Coronary artery (tissue), 2 donors: ENCODE results near the gene FUT9.

Experiments used
- DNase-seq: peaks from one replicate; pipeline ENCODE4 v3.0.0-alpha.2; 2017; ENCODE audit warnings: low spot score
- H3K27ac ChIP-seq, 2 donors: fragments of 200-600 bp; sonication (generic); one replicate each; pipeline ENCODE4 v1.5.1; 2016 to 2019
- H3K4me3 ChIP-seq: fragments of 200-600 bp; sonication (generic); 2 replicates; pipeline ENCODE4 v1.5.1; 2016; ENCODE audit warnings: mild to moderate bottlenecking, moderate library complexity
- CTCF ChIP-seq: fragments of 200-600 bp; sonication (generic); IDR thresholded peaks from one replicate; pipeline ENCODE4 v1.5.1; 2019; ENCODE audit warnings: antibody characterized with exemption

Gene FUT9

DNA sequence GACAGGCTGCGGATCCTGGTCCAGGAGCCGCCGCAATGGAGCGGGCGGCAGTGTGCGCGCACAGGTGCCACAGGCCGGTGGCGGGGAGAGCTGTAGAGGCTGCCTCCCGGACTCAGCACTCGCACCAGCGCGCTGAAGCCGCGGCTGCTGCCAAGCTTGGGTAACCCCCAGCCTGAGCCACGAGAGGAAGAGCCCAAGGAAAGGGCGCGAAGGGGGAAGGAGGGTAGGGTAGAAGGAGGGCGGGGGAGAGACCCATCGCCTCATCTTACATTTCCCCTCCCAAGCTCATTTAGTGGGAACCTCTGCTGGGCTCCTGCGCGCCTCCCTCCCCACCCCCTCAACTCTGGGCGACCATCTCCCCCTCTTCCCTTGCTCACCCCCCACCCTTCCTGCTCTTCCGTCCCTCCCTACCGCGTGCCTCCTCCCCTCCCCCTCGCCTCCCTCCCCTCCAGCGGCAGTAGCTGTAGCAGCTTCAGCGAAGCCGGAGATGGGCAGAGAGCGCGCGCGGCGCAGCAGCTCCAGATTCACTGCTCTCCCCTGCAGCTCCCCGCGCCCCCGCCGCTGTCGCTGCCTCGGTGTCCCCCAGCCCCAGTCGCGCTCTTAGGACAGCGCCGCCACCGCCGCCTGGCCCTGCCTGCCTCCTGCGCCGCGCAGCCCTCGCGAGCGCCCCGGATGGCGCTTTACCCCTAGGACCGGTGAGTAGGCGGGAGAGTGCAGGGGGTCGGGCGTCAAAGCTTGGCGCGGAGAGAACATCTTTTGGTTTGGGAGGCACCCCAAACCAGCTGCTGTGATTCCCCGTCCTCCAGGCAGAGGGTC lies at the start of gene FUT9:
Gene FUT9, plus strand, starts transcription at position 457 of the 816 bp plus-strand sequence. CDS start 187,182 bp downstream, outside the sequence.
- DNase-seq: no peak
- no peak within 1 kb of the TSS for H3K27ac ChIP-seq
- no peak for TF ChIP-seq CTCF
- H3K4me3 ChIP-seq: peak within 1 kb of the TSS; percentile 40

DNA sequence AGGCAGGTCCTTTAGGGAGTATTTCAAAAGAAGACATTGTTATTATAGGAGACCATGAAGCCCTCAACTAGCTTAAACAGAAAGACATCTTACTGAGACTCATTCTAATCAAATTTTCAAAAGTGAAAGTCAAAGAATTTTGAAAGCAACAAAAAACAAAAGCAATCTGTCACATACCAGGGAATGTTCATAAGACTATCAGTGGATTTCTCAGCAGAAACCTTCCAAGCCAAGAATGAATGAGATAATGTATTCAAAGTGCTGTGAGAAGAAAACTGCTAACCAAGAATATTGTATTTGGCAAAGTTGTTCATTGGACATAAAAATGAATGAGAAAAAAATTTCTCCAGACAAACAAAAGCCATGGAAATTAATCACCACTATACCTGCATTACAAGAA lies 48.2 kb upstream of the FUT9 start:
- Histone ChIP-seq H3K4me3 (no peak overlapping the region), H3K27ac (no peak overlapping the region)
- DNase-seq: no peak
- TF ChIP-seq CTCF: no peak

GRCh38 chr6:95973976-95974375 lies 41.8 kb upstream of the FUT9 start:
- no peak for DNase-seq
- H3K4me3 ChIP-seq: no peak overlapping the region
- TF ChIP-seq CTCF: no peak
- H3K27ac ChIP-seq: no peak overlapping the region

- H3K4me3 ChIP-seq: no peak overlapping the region
- DNase-seq: no peak
- TF ChIP-seq CTCF: no peak
- no peak overlapping the region for H3K27ac ChIP-seq
These were observed 37.5 kb upstream of the FUT9 start for GRCh38 chr6:95978230-95978629.

GRCh38 chr6:95991906-95992305 lies 23.9 kb upstream of the FUT9 start:
- Histone ChIP-seq H3K27ac (no peak overlapping the region), H3K4me3 (no peak overlapping the region)
- DNase-seq: no peak
- no peak for TF ChIP-seq CTCF

DNA sequence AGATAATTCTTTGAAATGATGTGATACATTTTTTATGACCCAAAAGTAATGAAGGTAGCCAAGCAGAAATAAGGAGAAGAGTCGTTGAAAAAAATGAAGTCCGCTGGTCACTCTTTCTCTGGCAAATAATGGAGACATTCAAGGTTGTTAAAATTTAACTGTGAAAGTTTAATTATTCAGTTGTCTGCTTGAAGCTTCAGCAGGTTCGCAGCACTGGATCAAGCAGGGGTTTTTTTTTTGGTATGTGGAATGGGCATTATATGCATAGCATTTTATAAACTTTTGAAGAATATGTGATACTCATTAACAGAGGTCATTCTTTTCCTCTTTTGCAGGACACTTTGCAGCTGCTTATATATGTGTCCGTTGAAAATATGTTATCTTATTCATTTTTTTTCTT lies 21.6 kb upstream of the FUT9 start:
- DNase-seq: no peak
- Histone ChIP-seq H3K27ac (no peak overlapping the region), H3K4me3 (no peak overlapping the region)
- TF ChIP-seq CTCF: no peak

DNA sequence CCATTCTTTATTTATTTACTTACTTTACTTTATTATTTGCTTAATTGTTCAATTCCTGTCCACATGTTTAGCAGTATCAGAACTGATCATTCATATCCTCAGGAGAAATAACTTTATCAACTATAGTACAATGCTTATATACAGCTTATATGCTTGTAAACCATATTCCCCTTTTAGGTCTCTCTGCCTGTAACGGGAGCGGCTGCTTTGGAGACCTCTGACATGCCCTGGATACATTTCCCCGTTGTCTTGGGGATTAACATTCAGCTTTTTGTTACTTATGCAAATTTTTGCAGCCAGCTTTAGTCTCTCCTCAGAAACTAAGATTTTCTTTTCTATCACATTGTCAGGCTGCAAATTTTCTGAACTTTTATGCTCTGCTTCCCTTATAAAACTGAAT lies 17.6 kb upstream of the FUT9 start:
- TF ChIP-seq CTCF: no peak
- no peak for DNase-seq

More for the DNA sequence above, 17.6 kb upstream of the FUT9 start:
- no peak overlapping the region for H3K4me3 ChIP-seq
- H3K27ac ChIP-seq: no peak overlapping the region
